Psoas muscle (tissue), 8 donors: Measurements from ENCODE around the gene PCOLCE2. TPM values are rescaled to one million over a fixed set of nuclear protein-coding genes. Genes with fewer than 3 reads are reported as not detected.

Source experiments
- ATAC-seq, 4 donors: fragments of 200-7000 bp; cut with Tn5 transposase; one replicate each; pipeline ENCODE4 v1.9.1; 2020; ENCODE audit warnings: moderate library complexity in 3 of 4, mild to moderate bottlenecking in 2 of 4
- DNase-seq, 2 donors: peaks; one replicate each; pipeline ENCODE4 v3.0.0-alpha.2; 2020
- H3K27ac ChIP-seq: fragments of 200-600 bp; one replicate; pipeline ENCODE4 v1.8.0; 2022
- H3K27me3 ChIP-seq, 3 donors: fragments of 200-600 bp in 1 of 3; one replicate each; pipeline versions ENCODE4 v1.6.1 to v1.8.0; 2013 to 2022; ENCODE audit warnings: low read length in 2 of 3, mild to moderate bottlenecking in 2 of 3, moderate library complexity in 1 of 3; ENCODE audit not compliant: insufficient read depth in 3 of 3
- H3K36me3 ChIP-seq, 2 donors: fragments of 200-600 bp in 1 of 2; one replicate each; pipeline versions ENCODE4 v1.6.1 to v1.8.0; 2013 to 2022; ENCODE audit warnings: low read depth in 1 of 2, mild to moderate bottlenecking in 1 of 2, moderate library complexity in 1 of 2; ENCODE audit not compliant: insufficient read depth in 1 of 2
- H3K4me1 ChIP-seq: fragments of 200-600 bp; one replicate; pipeline ENCODE4 v1.8.0; 2022
- H3K4me3 ChIP-seq: fragments of 200-600 bp; one replicate; pipeline ENCODE4 v1.8.0; 2022; ENCODE audit warnings: mild to moderate bottlenecking
- H3K9me3 ChIP-seq: fragments of 200-600 bp; one replicate; pipeline ENCODE4 v1.8.0; 2022
- CTCF ChIP-seq: fragments of 200-600 bp; IDR thresholded peaks from one replicate; pipeline ENCODE4 v1.8.0; 2022; ENCODE audit warnings: antibody characterized with exemption
- WGBS, 3 donors: extraction: QIAGEN DNeasy Blood & Tissue Kit; methylation state at CpG; one replicate each; pipeline versions ENCODE4 v1.1.6 to v1.1.7; 2013; 5-methylcytosine and 5-hydroxymethylcytosine counted together
- intact Hi-C, 2 donors: fragments of 100-400 bp; cut with DNase I; formaldehyde crosslinking; loops; one replicate each; pipeline versions ENCODE4 v1.11.0 to v1.14.2; 2022
- polyA plus RNA-seq, 3 donors: library from polyadenylated mRNA; stranded (reverse); fragments of 200-250 nt; gene quantifications; one replicate each; pipeline ENCODE4 v1.2.3, GENCODE V29; 2013
- total RNA-seq, 4 donors: library from RNA; stranded (reverse); fragmentation: NEBNext Ultra II Directional in 2 of 4; extraction: Animal tissue kit (Norgen Biotek cat#: 25700) in 2 of 4; gene quantifications; one replicate each; pipeline versions ENCODE4 v1.2.1 to v1.2.4, GENCODE V29; 2021 to 2023
- donor health status: healthy with polysubstance abuse.
- donor health status: DM: no; HTN: no; CAD: no; lungs with moderate emphysema.
- donor health status: Bipolar disorder and iron deficiency.
- donor health status: healthy.
- donor health status: DM: yes; HTN: yes; CAD: no.
- donor health status: DM: no; HTN: no; CAD: no.
- donor health status: DM: no; HTN: no; CAD: no.
- donor health status: DM: yes; HTN: yes; CAD: no.

PCOLCE2 gene
- total and polyA plus RNA-seq, 7 donors = 1.4 to 8.9 (median 3.6) TPM

- Histone ChIP-seq H3K27ac (no peak overlapping the region), H3K4me3 (no peak overlapping the region), H3K27me3 (peaks cover 0 to 4% (median 0%) of the 10 kb centered on the region in 3 donors), H3K9me3 (no peaks in the 10 kb centered on the region), H3K4me1 (no peaks in the 10 kb centered on the region), H3K36me3 (no peaks in the 10 kb centered on the region)
- intact Hi-C loops = no loop called here
- no peak for TF ChIP-seq CTCF
- DNase-seq (no peak), ATAC-seq (no peak)
These were observed 36.3 kb upstream of the PCOLCE2 start for GRCh38 chr3:142925140-142925539.

- no peak for ATAC-seq
- no peaks in the 10 kb centered on the region for H3K4me1 ChIP-seq
- no peaks in the 10 kb centered on the region for H3K36me3 ChIP-seq
- H3K4me3 ChIP-seq = no peak overlapping the region
- intact Hi-C loops = no loop called here
- DNase-seq = no peak
- peaks cover 0 to 4% (median 0%) of the 10 kb centered on the region in 3 donors for H3K27me3 ChIP-seq
- no peak for TF ChIP-seq CTCF
- H3K27ac ChIP-seq = no peak overlapping the region
- no peaks in the 10 kb centered on the region for H3K9me3 ChIP-seq
These were observed 34.8 kb upstream of the PCOLCE2 start for GRCh38 chr3:142923694-142924093.

- H3K27me3 ChIP-seq = peaks cover 0 to 3% (median 0%) of the 10 kb centered on the region in 3 donors
- no peak for TF ChIP-seq CTCF
- H3K9me3 ChIP-seq = no peaks in the 10 kb centered on the region
- H3K4me3 ChIP-seq = no peak overlapping the region
- 56 to 61% (median 60%) methylated on average over 2 of the region's 2 CpGs for WGBS, 3 donors
- ATAC-seq (no peak), DNase-seq (no peak)
- H3K4me1 ChIP-seq = no peaks in the 10 kb centered on the region
- no peaks in the 10 kb centered on the region for H3K36me3 ChIP-seq
- H3K27ac ChIP-seq = no peak overlapping the region
- intact Hi-C loops = no loop called here
These were observed 27.7 kb upstream of the PCOLCE2 start for GRCh38 chr3:142916605-142917004.

GRCh38 chr3:142915636-142916035, 26.8 kb upstream of the PCOLCE2 start:
- peaks cover 0 to 3% (median 0%) of the 10 kb centered on the region in 3 donors for H3K27me3 ChIP-seq
- H3K9me3 ChIP-seq = no peaks in the 10 kb centered on the region
- no peak overlapping the region for H3K27ac ChIP-seq
- no peaks in the 10 kb centered on the region for H3K36me3 ChIP-seq
- DNase-seq (no peak), ATAC-seq (no peak)
- TF ChIP-seq CTCF = no peak
- intact Hi-C loops = no loop called here
- H3K4me1 ChIP-seq = no peaks in the 10 kb centered on the region
- WGBS, 3 donors = 76 to 86% (median 81%) methylated on average over 3 of the region's 3 CpGs
- H3K4me3 ChIP-seq = no peak overlapping the region

GRCh38 chr3:142914286-142914811, 25.5 kb upstream of the PCOLCE2 start:
- no peak overlapping the region for H3K4me3 ChIP-seq
- no peaks in the 10 kb centered on the region for H3K4me1 ChIP-seq
- no peak for DNase-seq
- intact Hi-C loops = no loop called here
- H3K9me3 ChIP-seq = no peaks in the 10 kb centered on the region
- H3K36me3 ChIP-seq = no peaks in the 10 kb centered on the region
- no peak for TF ChIP-seq CTCF
- no peak for ATAC-seq
- WGBS, 3 donors = 54 to 63% (median 60%) methylated on average over 3 of the region's 3 CpGs
- peaks cover 0 to 3% (median 0%) of the 10 kb centered on the region in 3 donors for H3K27me3 ChIP-seq
- H3K27ac ChIP-seq = no peak overlapping the region
